GM19467 (cell line): ENCODE data around the gene CLMN.

Experiments
- ATAC-seq: cut with Tn5 transposase; IDR thresholded peaks from one replicate; pipeline ENCODE4 v1.9.1; 2021; ENCODE audit warnings: mild to moderate bottlenecking, moderate library complexity; ENCODE audit not compliant: unreplicated experiment

The CLMN gene

DNA sequence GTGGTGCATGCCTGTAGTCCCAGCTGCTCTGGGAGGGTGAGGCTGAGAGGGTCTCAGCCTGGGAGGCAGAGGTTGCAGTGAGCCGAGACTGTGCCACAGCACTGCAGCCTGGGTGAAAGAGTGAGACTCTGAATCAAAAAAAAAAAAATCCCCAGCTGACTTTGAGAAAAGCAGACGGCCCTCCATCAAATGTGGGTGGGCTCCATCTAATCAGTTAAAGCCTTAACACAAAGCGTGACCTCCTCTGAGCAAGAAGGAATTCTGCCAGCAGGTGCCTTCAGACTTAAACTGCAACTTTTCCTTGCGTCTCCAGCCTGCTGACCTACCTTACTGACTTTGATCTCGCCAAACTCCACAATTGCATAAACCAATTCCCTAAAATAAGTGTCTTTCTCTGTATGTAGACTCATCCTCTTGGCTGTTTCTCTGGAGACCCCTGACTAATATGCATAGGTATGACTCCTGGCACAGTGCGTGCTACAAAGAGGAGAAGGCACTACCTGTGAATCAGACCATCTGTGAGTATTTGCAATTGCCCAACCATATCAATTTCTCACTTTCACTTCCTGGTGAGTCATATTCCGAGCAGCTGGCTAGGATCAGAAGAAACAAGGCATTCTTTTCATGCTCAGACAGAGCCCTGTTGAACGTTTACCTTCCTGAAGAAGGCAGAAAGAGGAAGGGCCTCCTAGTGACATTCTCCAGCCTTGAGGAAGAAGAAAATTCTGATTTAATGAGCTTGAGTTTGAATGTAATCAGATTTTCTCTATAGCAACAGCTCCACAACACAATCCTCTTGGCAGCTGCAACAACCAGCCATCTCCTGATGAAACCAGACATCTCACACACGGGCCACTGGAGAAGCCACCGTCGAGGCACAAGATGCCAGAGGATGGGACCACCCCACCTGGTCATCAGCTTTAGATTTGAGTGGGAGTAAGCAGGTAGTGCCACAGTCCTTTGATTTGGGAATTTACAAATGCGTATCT lies 54.3 kb downstream of the CLMN start:
- peak; percentile 90 for ATAC-seq

DNA sequence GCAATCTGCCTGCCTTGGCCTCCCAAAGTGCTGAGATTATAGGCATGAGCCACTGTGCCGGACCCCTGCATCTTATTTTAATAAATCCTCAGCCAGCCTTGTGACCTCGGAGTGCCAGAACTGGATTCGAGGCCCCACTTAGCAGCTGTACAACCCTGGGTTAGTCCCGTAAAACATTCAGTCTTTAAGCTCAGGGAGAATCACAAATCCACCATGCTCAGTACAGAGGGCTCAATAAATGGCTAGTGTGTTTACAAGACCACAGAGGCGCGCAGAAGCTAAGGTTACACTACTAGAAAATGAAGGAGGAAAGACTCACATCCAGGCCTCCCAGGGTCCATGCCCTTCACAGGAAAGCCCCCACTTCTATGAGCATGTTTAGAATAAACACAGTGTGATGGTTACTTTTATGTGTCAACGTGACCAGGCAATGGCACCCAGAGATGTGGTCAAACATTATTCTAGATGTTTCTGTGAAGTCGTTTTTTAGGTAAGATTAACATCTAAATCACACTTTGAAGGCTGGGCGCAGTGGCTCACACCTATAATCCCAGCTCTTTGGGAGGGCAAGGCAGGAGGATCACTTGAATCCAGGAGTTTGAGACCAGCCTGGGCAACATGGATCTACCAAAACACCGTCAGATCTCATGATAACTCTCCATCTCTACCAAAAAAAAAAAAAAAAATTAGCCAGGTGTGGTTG lies 55.3 kb downstream of the CLMN start:
- ATAC-seq: no peak

DNA sequence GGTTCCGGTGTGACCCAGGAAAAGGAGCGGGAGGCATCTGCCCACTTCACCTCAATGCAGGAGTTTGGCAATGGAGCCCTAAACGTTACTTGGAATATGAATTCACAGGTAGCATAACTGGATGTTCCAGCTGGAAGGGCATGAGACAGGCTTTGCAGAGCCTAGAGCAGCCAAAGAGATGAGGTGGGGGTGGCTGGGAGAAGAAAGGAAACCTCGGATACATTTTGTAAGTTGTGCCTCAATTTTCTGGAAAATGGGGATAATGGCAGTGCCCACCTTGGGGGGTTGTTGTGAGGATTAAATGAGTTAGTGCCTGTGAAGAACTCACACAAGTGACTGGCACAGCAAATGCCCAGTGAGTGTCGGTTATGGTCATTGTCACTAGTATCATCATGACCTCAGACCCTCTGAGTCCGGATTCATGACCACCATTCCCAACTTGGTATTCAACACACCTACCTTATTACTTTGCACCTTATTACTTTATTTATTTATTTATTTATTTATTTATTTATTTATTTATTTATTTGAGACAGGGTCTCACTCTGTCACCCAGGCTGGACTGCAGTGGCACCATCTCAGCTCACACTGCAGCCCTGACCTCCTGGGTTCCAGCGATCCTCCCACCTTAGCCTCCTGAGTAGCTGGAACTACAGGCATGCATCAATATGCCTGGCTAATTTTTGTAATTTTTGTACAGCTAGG lies 56.0 kb downstream of the CLMN start:
- ATAC-seq: no peak

DNA sequence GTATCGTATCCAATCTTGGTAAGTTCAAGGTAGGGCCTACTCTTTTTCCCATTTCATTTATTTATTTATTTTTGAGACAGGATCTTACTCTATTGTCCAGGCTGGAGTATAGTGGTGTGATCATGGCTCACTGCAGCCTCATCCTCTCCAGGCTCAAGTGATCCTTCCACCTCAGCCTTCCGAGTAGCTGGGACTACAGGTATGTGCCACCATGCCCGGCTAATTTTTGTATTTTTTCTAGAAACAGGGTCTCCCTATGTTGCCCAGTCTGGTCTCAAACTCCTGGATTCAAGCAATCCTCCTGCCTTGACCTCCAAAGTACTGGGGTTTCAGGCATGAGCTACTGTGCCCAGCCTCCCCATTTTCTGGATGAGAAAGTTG lies 57.2 kb downstream of the CLMN start:
- ATAC-seq: no peak

DNA sequence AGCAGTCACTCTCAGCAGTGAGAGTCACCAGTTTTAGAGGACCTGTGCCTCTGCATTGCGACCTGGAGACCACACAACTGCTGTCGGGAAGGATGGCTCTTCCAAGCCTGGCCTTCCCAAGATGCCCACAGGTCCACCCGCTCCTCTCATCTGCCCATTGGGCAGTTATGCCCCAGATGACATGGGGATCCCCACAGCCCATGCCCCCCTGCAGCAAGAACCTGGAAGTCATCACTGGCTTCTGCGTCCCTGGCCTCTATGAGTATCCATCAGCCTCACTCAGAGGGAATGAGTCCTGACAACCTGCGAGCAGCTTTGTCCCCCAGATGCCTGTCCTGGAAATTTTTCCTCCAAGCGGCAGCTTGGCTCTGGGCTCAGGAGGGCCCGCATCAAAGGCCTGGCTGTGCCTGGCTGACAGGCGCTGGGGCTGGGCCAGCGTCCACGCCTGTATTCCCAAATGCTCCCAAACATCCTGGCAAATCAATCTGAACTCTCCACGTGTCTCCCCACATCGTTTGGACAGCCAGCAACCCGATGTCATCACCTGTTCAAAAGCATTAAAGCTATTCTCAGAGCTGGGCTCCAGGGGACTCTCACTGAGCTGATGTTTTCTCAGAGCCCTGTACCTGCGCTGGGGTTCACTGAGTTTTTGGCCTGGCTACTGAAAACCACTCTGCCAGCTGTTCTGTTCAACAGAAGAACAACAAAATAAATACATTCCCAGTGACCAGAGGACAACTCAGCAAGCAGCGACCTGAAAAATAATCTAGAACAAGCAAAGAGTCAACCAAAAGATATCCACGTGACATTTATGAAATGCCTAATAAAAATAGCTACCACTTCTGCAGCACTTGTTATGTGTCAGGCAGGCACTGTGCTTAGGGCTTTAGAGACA lies 57.8 kb downstream of the CLMN start:
- no peak for ATAC-seq

DNA sequence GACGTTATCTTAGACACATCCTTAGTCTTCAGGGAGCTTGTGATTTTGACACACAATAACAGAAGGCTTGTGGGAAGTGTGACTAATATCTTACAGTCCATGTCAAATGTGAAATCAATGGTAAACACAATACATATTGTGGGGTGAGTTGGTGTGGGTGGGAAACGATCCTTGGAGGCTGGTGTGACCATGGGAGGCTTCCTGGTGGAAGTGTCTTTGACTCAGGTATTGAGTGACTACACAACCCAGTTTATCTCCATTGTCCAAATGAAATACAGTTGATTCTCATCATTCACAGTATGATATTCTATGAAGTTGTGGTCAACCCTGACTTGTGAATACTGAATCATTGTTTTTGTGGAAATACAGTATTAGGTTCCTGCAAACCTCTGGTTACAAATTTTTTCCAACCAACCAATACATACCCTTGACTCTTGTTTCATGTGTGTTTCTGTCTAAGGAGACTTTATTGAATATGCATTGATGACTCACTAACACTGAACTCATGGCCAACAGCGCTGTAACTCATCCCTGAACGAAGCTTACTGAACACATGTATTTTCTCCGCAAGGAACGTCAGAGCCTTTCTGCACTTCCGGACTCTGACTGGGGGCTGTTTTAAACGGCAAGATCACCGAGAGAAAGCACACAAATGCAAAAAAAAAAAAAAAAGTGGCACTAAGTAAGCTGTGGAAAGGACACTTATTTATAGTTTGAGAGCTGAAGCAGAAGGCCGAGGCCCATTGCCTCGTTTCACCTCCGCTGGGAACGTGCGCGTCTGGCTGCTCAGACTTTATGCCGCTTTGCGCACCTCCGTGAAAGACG lies 59.0 kb downstream of the CLMN start:
- ATAC-seq: no peak

DNA sequence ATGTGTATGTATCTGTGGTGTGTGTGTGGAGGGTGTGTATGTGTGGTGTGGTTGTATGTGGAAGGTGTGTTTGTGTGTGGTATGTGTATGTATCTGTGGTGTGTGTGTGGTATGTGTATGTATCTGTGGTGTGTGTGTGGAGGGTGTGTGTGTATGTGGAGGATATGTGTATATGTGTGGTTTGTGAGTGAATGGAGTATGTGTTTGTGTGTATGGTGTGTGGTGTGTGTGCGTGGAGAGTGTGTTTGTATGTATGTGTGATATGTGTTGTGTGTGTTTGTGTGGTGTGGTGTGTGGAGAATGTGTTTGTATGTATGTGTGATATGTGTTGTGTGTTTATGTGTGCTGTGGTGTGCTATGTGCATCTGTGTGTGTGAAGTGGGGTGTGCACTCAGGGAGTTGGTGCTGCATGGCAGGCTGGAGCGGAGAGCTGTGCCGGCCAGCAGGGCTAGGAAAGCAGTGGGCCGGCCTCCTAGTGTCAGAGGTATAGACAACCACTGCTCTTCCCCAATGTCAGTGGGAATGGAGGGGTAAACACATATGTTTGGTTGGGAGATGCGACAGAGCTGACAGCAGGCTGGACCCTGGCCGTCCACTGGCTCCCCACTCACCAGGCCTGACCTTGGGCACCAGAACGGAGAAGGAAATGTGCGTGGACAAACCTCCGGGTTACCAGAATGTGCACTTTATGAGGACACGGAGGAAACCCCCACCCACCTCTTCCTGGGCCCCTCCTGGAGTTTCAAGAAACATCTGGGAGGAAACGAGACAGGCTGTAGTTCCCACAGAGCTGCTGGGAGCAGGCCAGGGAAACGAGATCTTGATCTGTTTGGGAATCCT lies 60.7 kb downstream of the CLMN start:
- ATAC-seq: no peak

DNA sequence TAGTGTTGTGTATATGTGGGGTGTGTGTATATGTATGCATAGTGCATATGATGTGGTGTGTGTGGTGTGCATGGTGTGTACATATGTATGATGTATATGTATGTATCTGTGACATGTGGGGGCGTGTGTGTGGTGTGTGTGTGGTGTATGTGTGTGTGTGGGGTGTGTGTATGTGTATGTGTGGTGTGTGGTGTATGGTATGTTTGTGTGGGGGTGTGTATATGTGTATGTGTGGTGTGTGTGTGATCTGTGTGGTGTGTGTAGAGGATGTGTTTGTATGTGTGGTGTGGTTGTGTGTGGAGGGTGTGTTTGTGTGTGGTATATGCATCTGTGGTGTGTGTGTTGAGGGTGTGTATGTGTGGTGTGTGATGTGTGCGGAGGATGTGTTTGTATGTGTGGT lies 61.6 kb downstream of the CLMN start:
- ATAC-seq: no peak

DNA sequence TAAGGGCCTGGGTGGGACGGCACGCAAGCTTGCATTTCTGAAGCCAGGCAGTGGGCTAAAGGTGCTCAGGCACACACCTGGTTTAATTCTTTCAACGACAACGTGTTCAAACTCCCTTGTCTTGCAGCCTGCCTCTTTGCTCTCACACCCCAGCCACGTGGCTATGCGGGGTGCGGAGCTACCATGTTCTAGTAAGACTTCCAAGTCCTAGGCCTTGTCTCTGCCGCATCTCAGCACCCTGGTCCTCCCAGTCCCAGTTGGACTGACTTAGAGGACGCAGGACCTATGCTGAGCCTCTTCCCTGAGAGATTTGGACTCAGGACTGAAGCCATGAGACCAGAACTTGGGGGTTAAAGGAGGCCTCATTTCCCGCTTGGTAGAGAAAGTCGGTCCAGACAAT lies 62.2 kb downstream of the CLMN start:
- no peak for ATAC-seq

DNA sequence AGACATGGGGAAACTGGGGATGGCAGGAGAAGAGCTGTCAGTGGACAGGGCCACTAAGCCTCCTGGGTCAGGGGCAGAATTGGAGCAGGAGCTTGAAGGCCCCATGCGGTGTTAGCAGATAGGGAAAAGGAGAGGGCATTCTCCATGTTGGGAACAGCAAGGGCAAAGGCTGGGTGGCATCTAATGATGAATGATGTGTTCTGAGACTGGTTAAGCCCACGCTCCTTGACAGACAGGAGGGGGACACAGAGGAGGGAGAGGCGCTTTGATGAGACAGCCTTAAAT lies 63.0 kb downstream of the CLMN start:
- ATAC-seq: no peak

DNA sequence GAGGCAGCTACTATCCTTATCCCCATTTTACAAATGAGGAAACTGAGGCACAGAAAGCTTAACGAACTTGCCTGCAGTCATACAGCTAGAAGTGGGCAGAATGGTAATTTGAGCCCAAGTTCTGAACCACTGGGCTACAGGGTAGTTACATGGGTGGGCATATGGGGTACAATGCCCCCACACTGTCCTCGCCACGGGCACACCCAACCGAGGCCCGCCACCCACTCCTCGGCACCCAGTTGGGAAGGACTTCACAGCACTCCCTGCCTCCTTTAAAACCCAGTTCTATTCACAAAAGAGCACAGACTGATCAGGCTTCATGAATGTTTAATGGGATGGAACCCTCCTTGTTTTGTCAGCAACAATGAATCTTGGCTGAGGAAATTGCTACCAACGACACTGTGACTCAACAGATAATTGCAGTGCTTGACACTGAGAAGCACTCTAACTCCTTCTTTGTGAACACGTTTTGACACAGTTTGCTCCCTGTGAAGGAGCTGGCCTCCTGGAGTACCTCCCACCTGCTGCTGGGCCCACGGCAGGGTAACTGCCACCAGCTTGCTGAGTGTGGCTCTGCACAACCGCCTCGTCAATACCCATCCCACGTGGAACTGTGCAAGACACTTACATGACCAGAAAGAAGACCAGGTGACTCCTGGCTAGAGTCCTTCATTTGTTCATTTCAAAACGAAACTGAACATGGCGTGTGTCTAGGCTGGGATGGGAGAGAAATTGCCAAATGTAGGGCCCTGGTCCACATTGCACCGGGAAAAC lies 63.5 kb downstream of the CLMN start:
- no peak for ATAC-seq

DNA sequence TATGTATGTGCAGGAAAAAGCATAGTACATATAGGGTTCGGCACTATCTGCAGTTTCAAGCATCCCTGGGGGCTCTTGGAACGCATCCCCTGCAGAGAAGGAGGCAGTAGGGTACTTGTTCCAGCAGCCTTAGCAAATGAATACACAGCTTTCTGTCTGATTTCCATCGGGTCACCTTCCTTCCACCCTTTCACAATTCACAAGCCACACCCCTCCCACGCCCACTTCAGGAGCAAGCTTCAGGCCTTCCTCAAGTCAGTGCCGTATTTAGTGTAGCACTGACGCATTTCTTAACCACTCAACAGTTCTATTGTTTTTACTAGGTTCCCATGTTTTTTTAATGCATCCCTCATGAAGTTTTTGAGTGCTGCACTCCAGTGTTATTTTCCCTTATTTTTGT lies 64.2 kb downstream of the CLMN start:
- ATAC-seq: no peak

DNA sequence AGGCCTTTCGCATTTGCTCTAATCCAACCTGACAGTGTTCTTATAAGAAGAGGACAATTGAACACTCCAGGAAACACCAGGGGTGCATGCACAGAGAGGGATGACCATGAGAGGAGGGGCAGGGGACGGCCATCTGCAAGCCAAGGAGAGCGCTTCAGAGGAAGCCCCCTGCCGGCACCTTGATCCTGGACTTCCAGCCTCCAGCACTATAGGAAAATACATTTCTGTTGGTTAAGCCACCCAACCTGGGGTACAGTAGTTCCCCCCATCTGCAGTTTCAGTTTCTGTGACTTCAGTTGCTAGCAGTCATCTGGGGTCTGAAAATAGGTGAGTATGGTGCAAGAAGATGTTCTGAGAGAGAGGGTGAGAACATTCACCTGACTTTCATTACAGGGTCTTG lies 64.7 kb downstream of the CLMN start:
- ATAC-seq: no peak

DNA sequence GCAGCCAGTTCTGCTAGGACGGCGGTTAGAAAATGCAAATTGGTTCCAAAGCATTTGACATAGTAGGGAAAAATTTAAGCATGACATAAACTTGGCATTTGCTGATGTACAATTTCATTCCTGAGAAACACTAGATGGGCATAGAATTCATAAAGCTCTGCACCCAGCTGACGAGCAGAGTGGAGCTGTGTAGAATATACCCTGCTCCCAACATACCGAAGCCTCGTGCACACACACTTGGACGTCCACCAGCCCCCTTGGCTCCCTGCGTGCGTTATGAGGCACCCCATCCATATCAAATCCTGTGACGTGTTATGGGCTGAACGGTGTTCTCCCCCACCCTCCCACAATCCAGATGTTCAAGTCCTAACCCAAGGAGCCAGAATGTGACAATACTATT lies 65.4 kb downstream of the CLMN start:
- no peak for ATAC-seq

DNA sequence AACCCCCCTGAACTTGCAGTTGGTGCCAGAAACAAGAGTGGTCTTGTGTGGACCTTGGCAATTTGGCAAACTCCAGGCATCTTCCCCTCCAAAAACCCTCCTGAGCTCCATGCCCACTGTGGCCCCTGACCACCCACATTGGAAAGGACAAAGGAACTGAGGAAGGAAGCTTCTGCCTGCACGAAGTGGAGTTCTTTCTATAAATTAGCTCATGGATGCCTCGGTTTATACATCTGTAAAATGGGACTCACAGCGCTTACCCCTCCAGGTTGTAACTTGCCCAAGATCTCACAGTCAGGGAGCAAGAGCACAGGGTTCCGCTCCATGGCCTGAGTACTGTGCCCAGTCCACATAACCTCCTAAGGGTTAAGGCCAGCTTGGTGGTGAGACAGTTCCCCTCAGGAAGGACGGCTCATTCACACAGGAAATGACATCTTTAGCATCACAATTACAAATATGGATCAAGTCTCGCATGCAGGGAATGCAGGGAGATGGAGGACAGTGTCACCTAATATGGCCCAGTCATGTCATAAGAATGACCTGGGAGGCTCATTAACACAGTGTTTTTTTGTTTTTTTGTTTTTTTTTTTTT lies 66.6 kb downstream of the CLMN start:
- no peak for ATAC-seq

DNA sequence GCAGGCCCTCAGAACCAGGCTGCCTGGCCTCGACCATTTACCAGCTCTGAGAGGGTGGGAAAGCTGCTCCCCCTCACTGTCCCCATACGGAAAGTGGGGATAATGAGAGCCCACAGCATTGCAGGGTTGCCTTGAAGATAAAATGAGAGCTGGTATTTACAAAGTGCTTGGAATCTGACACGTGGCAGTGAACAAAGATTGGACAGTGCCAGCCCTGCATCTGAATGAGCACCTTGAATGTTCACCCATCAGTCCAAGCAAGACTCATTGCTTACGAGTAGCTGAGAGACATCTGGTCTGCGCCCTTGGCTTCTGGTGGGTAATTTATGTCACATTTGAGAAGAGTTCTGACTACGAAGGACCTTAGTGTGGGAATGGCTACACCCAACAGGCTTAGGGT lies 67.5 kb downstream of the CLMN start:
- no peak for ATAC-seq

DNA sequence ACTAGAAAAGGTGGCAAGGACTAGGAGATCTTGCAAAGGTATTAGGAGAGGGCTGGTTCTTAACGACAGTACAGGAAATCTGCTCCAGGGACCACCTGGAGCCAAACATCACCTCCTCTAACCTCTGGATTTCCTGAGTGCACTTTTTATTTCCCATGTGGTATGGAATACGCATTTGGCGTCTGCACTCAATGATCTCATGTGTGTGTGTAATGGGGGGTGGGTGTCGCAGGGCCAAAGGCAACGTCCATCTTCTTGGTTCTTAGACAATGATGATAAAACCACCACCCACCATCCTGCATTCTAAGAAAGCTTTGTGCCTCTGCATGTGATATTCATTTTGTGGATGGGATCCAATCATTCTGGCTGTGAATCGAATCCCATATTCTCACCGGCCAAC lies 68.8 kb downstream of the CLMN start:
- no peak for ATAC-seq
